ENCODE results near the gene PLCD3.

PLCD3 gene

GRCh38 chr17:45149037-45149668 lies 16.8 kb upstream of the PLCD3 start:
- DNase-seq = peak; percentile 73

DNA sequence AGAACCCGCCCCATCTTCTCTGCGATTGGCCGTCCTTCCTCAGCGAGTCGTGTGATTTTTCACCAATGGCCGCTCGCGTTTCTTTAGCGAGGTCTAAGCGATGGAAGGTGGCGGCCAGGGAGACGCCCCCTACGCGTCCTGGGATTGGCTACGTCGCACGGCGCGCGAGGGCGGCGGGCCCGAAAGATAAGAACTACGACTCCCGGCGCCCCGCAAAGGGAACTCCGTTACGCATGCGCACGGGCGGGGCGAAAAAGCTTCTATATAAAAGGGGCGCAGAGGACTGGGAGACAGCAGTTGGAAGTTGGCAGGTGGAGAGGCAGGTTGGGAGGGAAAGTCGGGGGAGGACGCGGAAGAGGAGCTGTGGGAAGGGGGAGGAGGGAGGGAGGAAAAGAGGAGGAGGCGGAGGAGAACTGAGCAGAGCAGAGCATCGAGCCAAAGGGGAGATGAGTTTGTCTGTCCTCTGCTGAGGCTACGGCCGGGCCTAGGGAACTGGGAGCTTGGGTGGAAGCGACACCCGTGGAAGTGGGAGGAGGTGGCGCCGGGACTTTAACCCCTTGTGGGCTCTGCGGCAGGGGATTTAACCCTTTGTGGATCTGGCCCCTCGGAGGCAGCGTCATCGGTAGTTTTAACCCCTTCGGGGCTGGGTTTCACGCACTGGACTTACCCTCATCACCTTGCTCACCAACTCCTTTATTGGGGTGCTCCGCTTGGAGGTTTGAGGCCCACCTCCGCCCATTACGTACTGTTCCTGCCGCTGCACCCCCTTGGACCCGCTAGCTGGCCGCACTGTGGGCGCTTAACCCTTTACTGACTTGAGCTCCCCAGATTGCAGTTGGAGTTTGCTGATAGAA lies 16.1 kb upstream of the PLCD3 start, which contains the start of gene HEXIM1:
TSS of gene HEXIM1 (plus strand) at position 293 of the 854 bp plus-strand sequence. CDS start 716 bp downstream, outside the sequence.
- peak; percentile 98 for DNase-seq

- DNase-seq = peak; percentile 71
Observed at GRCh38 chr17:45147581-45148182, 15.4 kb upstream of the PLCD3 start.

DNA sequence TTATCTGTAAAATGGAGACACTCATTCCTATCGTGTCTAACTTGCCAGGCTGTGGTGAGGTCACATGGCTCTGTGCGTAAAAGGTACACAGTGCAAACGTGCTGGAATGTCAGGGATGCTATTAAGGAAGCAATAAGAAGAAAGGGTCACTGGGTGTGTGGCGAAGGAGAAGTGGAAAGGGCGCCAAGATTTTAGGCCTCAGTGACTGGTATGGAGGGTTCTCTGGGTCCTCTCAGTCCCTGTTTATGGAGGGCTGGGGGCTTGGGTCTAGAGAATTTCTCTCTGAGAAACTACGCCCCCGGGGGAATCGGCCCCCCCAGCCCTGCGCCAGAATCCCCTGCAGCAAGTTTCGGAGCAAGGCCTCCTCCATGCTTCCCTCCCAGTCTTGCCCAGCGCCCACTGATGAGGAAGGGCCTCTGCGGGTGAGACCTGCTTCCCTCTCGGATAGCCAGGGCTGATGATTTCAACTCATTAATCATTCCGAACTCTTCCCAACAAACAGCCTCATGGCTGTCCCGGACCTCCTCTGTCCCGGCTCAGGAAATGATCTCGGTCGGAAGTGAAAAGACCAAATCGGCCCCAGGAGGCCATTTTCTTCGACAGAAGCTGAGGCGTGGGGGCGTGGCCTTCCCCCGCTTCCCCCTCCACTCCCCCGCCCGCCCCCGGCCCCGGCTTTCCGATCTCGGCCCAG lies 14.7 kb upstream of the PLCD3 start:
- no peak for DNase-seq

DNA sequence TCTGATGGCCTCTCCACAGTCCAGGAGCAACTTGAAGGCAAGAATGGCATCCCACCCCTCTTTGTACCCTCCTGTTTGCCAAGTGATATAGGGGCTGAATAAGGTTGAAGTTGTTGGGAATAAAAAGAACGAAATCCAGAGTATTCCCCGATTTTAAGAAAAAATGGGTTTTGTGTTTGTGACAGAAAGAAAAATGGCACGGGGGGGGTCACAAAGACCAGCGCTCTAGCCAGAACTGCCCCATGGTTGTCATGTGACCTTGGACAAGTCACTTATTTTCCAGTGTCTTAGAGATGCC lies 14.2 kb upstream of the PLCD3 start:
- DNase-seq = no peak

DNA sequence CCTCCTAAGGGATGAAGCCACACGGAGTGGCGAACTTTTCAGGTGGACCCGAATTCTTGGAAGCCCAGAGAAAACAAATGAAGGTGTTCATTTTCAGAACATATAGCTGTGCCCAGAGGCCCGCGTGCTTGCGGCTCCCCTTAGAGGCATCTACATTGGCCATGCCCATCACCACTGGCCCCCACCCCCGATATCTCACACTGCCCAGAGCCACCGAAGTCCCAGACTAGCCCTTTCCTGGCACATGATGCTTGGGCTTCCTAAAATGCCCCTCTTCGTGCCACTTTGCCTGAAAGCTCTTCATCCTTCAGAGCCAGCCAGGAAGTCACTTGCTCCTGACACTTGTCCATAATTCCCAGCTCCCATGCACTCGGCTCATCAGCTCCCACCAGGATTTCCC lies 13.9 kb upstream of the PLCD3 start:
- no peak for DNase-seq

DNA sequence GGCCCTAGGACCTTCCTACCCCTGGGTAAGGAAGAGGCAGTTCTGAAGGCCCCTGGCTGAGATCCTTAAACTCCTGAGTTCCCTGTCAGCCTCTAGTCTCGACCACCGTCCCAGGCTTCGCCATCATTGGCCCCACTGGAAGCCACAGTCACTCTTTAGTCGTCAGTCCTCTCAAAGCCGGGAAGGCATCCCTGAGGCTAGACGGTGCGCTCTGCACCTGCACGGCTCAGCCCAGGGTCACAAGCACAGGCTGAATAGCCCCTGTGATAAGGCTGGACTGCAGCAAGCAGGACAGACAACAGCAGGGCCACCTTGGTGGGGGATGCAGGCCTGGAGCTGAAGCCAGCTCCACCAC lies 12.7 kb upstream of the PLCD3 start:
- no peak for DNase-seq

DNA sequence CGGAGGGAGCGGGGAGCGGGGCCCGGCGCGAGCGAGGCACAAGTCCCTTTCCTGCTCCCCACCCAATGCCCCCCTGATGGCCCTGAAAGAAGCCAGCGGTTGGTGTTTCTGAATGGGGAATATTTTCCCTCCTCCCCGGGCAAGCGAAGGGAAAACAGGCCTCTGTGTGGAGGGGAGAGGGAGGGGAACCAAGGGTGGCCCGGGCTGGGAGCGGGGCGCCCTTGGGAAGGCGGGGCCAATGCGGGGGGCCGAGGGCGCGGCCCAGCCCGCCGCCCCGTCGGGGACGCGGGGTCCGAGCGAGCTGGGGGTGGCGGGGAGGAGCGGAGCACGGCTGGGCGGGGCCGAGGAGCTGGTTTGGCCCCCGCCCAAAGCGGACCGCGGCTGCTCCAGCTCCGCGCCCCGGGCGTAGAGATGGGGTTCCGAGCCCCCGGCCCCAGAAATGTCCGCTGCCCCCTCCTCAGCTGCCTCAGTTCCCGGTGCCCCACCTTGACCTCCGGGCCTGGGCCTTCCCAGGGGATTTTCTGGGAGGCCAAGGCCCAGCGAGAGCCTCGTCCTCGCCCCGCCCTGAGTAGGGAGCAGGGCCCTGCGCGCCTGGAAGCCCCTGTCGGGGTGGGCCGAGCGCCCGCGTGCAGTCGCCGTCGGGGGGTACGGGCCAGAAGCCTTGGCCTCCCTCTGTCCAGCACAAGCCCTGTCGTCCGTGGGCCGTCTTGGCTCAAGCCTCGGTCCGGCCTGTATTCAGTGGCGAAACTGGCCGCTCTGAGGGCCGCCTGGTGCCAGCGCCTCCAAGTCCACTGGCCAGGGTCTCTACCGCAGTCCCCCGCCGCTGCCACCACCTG lies 12.1 kb upstream of the PLCD3 start:
- no peak for DNase-seq

- no peak for DNase-seq
Observed at GRCh38 chr17:45143767-45144198, 11.5 kb upstream of the PLCD3 start.

DNA sequence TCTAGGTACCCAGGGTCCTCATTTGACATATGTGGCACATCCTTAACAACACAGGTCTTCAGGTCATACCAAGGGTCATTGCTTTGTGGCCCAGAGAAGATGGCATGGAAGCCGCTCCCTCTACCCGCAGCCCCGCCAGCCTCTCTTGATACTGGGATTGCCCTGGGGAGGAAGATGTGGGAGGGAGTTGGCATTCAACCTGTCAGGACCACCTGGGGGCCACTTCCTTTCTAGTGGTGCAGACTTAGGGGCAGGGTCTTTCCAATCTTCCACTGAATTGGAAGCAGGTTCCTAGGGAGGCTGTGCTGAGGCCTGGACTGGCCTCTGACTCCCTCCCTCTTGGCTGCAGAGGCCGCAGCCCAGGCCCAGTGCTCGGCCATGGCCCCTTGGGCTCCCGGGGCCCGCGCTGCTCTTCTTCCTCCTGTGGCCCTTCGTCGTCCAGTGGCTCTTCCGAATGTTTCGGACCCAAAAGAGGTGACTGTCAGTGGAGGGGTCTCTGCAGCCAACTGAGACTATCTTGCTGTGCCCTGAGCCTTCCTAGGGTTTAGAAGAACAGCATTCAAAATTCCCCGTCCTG lies 10.9 kb upstream of the PLCD3 start:
- DNase-seq = no peak

DNA sequence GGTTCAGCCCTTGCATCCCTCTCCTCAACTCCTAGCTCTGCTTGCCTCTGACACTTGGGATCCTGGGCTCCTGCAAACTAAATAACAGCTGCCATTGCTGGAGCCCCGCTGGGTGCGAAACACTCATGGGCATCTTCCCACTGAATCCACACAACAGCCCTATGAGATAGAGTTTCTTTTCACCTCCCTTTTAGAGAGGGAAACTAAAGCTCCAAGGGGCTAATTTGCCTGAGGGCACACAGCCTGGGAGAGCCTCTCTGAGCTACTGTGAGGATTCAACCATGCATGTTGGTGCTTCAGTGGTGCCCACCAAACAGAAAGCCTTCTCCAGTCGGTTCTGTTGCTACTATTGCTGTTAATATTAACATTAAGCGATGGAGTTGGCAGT lies 7.2 kb upstream of the PLCD3 start:
- no peak for DNase-seq

- DNase-seq = no peak
Observed at GRCh38 chr17:45138911-45139532, 6.7 kb upstream of the PLCD3 start.

DNA sequence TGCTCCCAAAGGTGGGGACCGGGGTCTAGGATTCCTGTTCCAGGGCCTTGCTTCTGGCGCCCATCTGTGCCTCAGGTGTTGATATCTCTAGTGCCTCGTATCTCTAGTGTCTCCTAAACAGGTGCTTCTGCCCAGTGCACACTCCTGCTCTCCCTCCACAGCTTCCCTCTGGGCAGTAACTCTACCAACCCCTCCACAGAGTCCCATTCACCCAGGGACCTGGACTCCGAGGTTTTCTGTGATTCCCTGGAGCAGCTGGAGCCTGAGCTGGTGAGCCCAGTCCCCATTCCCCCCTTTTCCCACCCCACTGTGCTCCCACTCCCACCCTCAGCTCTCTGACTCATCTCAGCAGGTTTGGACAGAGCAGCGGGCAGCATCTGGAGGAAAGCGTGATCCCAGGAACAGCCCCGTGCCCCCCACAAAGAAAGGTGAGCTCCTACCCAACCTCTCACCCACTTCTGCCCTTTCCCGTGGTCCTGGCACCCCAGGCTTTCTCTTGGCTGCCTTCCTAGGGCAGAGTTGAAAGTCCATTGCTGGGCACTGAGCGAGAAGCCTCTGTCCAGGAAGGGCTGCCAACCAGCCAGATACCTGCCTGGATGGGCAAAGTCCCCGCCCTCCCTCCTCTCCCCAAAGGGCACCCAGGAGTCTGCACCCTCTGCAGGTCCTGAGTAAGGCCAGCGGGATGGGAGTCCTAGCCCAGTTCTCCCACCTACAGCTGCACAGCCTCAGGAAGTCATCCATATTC lies 5.4 kb upstream of the PLCD3 start:
- DNase-seq = no peak

- no peak for DNase-seq
Observed at GRCh38 chr17:45136846-45137560, 4.7 kb upstream of the PLCD3 start.

DNA sequence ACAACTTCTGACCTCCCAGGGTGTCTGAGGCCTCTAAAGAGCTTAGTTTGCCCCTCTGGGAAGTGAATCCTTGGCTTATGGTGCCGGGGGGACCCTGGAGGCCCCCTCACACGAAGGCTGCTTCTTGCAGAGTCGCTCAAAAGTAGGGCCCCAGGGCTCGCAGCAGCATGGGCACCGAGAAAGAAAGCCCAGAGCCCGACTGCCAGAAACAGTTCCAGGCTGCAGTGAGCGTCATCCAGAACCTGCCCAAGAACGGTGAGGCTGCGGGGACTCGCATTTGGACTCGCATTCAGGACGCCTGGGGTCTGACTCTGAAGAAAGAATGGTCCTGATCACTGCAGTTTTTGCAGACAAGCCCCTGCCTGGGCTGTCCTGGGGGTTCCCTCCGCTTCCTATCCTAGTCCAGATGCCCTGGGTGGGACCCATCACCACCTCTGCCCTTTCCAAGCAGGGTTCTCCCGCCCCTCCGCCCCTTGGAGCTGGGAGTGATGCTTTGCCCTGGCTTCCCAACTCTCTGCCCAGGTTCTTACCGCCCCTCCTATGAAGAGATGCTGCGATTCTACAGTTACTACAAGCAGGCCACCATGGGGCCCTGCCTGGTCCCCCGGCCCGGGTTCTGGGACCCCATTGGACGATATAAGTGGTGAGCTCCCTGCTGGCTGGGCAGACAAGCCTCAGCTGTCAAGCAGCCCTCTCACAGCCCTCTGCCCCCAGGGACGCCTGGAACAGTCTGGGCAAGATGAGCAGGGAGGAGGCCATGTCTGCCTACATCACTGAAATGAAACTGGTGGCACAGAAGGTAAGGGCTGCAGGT lies 3.9 kb upstream of the PLCD3 start:
- no peak for DNase-seq

DNA sequence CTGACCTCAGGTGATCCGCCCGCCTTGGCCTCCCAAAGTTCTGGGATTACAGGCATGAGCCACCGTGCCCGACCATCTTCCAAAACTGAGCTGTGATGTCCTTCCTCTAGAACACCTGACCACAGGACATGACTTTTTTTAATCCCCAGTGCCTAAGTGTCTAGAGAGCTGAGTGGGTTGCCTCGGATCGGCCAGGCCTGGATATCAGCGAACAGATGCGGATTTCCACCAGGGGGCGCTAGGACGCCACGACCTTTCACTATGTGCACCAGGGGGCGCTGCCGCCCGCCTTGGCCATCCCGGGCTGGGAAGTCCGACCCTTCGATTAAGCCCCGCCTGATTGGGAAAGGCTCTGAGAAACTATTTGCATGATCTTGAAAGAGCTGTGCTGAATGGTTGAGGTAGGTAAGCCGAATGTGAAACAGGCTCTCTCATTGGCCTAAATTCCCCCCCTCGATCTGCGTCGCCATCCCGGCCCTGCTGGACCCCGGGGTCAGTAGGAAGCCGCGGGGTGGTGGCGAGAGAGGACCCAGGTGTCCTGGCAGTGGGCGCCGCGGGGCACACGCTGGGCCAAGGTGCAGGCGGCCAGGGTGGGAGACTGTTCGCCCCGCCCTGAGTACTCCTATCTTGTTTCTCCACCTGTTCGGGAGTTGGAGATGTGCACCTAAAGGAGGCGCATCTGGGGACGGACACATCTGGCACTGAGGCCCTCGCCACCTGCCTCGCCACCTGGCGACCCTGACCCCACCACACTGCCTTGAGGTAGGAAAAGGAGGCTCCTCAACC lies 3.1 kb upstream of the PLCD3 start, which contains the start of gene ACBD4:
TSS of gene ACBD4 (plus strand) at position 496 of the 786 bp plus-strand sequence. CDS start 458 bp downstream, outside the sequence.
- peak; percentile 96 for DNase-seq

- peak; percentile 68 for DNase-seq
Observed at GRCh38 chr17:45132572-45133463, 503 bp upstream of the PLCD3 start.
